H1 (cell line): Measurements from ENCODE around the gene COL4A1. TPM values are rescaled to one million over a fixed set of nuclear protein-coding genes. Genes with fewer than 3 reads are reported as not detected.

Experiments
- CTCF ChIA-PET: fragments of 300-600 bp; sonication (Branson Sonifier 250); formaldehyde crosslinking; loops from one replicate; lab custom pipeline; 2021; ENCODE audit not compliant: partially characterized antibody; lab: Charles Lee
- POLR2A ChIA-PET: fragments of 300-600 bp; sonication (Branson Sonifier 250); formaldehyde crosslinking; loops from one replicate; lab custom pipeline; 2021; ENCODE audit warnings: inconsistent platforms; ENCODE audit not compliant: partially characterized antibody; lab: Charles Lee
- DNase-seq, 2 experiments: peaks; one replicate each; pipeline versions ENCODE4 v3.0.0 to v3.0.0-alpha.2; 2010 to 2022; ENCODE audit warnings: low spot score in 2 of 2, low read depth in 1 of 2, mixed read lengths in 1 of 2
- FAIRE-seq: peaks from 2 replicates; lab custom pipeline; 2011; peaks lifted over from hg19 to GRCh38; lab: Jason Lieb, UNC
- H2AFZ ChIP-seq: 2 replicates; pipeline ENCODE4 v1.8.1; 2012; ENCODE audit warnings: low read length, inconsistent platforms
- H2AK5ac ChIP-seq: 2 replicates; pipeline ENCODE4 v1.6.1; 2013; ENCODE audit warnings: low read depth, low read length
- H2BK120ac ChIP-seq: replicated peaks from 2 replicates; pipeline ENCODE3; 2013; ENCODE audit warnings: low read depth, low read length, inconsistent platforms
- H2BK12ac ChIP-seq: 2 replicates; pipeline ENCODE4 v1.6.1; 2013; ENCODE audit warnings: low read depth, low read length
- H2BK15ac ChIP-seq: 2 replicates; pipeline ENCODE4 v1.6.1; 2013; ENCODE audit warnings: low read length
- H2BK20ac ChIP-seq: 2 replicates; pipeline ENCODE4 v1.6.1; 2013; ENCODE audit warnings: low read length
- H2BK5ac ChIP-seq: 2 replicates; pipeline ENCODE4 v1.6.1; 2013; ENCODE audit warnings: low read depth, low read length
- H3K14ac ChIP-seq: 2 replicates; pipeline ENCODE4 v1.6.1; 2013; ENCODE audit warnings: inconsistent platforms; ENCODE audit not compliant: insufficient read length
- H3K18ac ChIP-seq: 2 replicates; pipeline ENCODE4 v1.6.1; 2013; ENCODE audit warnings: low read length; ENCODE audit errors: extremely low read depth
- H3K23ac ChIP-seq: 2 replicates; pipeline ENCODE4 v1.6.1; 2013; ENCODE audit warnings: inconsistent platforms; ENCODE audit not compliant: insufficient read length
- H3K23me2 ChIP-seq: 2 replicates; pipeline ENCODE4 v1.6.1; 2013; ENCODE audit warnings: low read depth, low read length
- H3K27ac ChIP-seq: 2 replicates; pipeline ENCODE4 v1.6.1; 2011; ENCODE audit warnings: low read depth, low read length, inconsistent platforms
- H3K27me3 ChIP-seq, 4 experiments: replicated peaks in 1 of 4; 1 replicate in 1 of 4; 2 replicates in 3 of 4; pipeline versions ENCODE4 v1.6.1 to v1.8.1; 2011 to 2013; ENCODE audit warnings: low read length in 3 of 4, mild to moderate bottlenecking in 3 of 4, inconsistent platforms in 2 of 4, mixed read lengths in 2 of 4, moderate library complexity in 1 of 4; ENCODE audit not compliant: control insufficient read depth in 3 of 4, insufficient read depth in 3 of 4; ENCODE audit errors: extremely low read depth in 1 of 4
- H3K36me3 ChIP-seq, 4 experiments: 2 replicates each; pipeline versions ENCODE4 v1.6.1 to v1.8.1; 2011 to 2013; ENCODE audit warnings: mild to moderate bottlenecking in 4 of 4, low read length in 3 of 4, moderate library complexity in 2 of 4, control low read depth in 1 of 4, inconsistent platforms in 1 of 4; ENCODE audit not compliant: insufficient read depth in 4 of 4, control insufficient read depth in 2 of 4
- H3K4ac ChIP-seq: replicated peaks from 2 replicates; pipeline ENCODE3; 2013; ENCODE audit warnings: low read length, low read depth, mixed read lengths, inconsistent platforms; ENCODE audit not compliant: insufficient read length
- H3K4me1 ChIP-seq, 4 experiments: replicated peaks in 1 of 4; 1 replicate in 1 of 4; 2 replicates in 3 of 4; pipeline versions ENCODE4 v1.6.1 to v1.8.1; 2011 to 2013; ENCODE audit warnings: low read length in 3 of 4, inconsistent platforms in 2 of 4, mixed read lengths in 1 of 4; ENCODE audit not compliant: insufficient read depth in 4 of 4, control insufficient read depth in 3 of 4
- H3K4me2 ChIP-seq, 2 experiments: 2 replicates each; pipeline versions ENCODE4 v1.6.1 to v1.8.1; 2011 to 2013; ENCODE audit warnings: low read depth in 2 of 2, low read length in 2 of 2, control low read depth in 1 of 2, inconsistent platforms in 1 of 2, mild to moderate bottlenecking in 1 of 2; ENCODE audit not compliant: insufficient read depth in 1 of 2
- H3K4me3 ChIP-seq, 4 experiments: fragments of 200-600, 300-600 bp in 1 of 4; sonication (generic), shearing (Covaris generic), sonication (Bioruptor Twin) in 1 of 4; 2 replicates each; pipeline versions ENCODE4 v1.5.1 to v1.8.1; 2011 to 2016; ENCODE audit warnings: low read length in 4 of 4, low read depth in 3 of 4, control low read depth in 2 of 4, inconsistent platforms in 2 of 4, mild to moderate bottlenecking in 2 of 4, mixed read lengths in 1 of 4, moderate library complexity in 1 of 4; ENCODE audit not compliant: insufficient read depth in 2 of 4; ENCODE audit errors: extremely low read depth in 1 of 4
- H3K56ac ChIP-seq: replicated peaks from 2 replicates; pipeline ENCODE3; 2013; ENCODE audit warnings: low read depth, mild to moderate bottlenecking, mixed read lengths, low read length, inconsistent platforms; ENCODE audit not compliant: insufficient read length
- H3K79me1 ChIP-seq: 2 replicates; pipeline ENCODE4 v1.6.1; 2013; ENCODE audit warnings: low read depth, low read length, control low read depth
- H3K79me2 ChIP-seq, 2 experiments: 2 replicates each; pipeline versions ENCODE4 v1.6.1 to v1.8.1; 2012 to 2013; ENCODE audit warnings: low read length in 2 of 2, mild to moderate bottlenecking in 2 of 2, inconsistent platforms in 1 of 2; ENCODE audit not compliant: insufficient read depth in 2 of 2, control insufficient read depth in 1 of 2
- H3K9ac ChIP-seq, 4 experiments: replicated peaks in 1 of 4; 1 replicate in 1 of 4; 2 replicates in 3 of 4; pipeline versions ENCODE4 v1.6.1 to v1.8.1; 2011 to 2013; ENCODE audit warnings: low read depth in 3 of 4, low read length in 3 of 4, control low read depth in 2 of 4, mild to moderate bottlenecking in 2 of 4, moderate library complexity in 2 of 4, inconsistent platforms in 1 of 4; ENCODE audit errors: extremely low read depth in 1 of 4
- H3K9me3 ChIP-seq, 2 experiments: 2 replicates each; pipeline versions ENCODE4 v1.6.1 to v1.8.1; 2012 to 2013; ENCODE audit warnings: mild to moderate bottlenecking in 2 of 2, moderate library complexity in 2 of 2, control low read depth in 1 of 2, inconsistent platforms in 1 of 2, low read depth in 1 of 2, low read length in 1 of 2, mixed read lengths in 1 of 2; ENCODE audit not compliant: insufficient read depth in 2 of 2
- H4K20me1 ChIP-seq, 2 experiments: replicated peaks in 1 of 2; 2 replicates each; pipeline versions ENCODE3 to v1.8.1; 2011 to 2013; ENCODE audit warnings: inconsistent platforms in 2 of 2, low read length in 2 of 2, mild to moderate bottlenecking in 1 of 2; ENCODE audit not compliant: insufficient read depth in 2 of 2, control insufficient read depth in 1 of 2
- H4K5ac ChIP-seq: 2 replicates; pipeline ENCODE4 v1.6.1; 2013; ENCODE audit warnings: low read length, low read depth, mixed read lengths, inconsistent platforms; ENCODE audit not compliant: insufficient read length
- H4K8ac ChIP-seq: 2 replicates; pipeline ENCODE4 v1.8.0; 2013; ENCODE audit warnings: mild to moderate bottlenecking, moderate library complexity, low read length, inconsistent platforms; ENCODE audit not compliant: insufficient read depth; ENCODE audit errors: extremely low read depth
- H4K91ac ChIP-seq: replicated peaks from 2 replicates; pipeline ENCODE3; 2013; ENCODE audit warnings: low read length, mixed read lengths, inconsistent platforms; ENCODE audit not compliant: insufficient read length
- EGR1 ChIP-seq: IDR thresholded peaks from 2 replicates; pipeline ENCODE4 v1.6.1; 2011; ENCODE audit warnings: low read depth, low read length, borderline replicate concordance
- EZH2 ChIP-seq: fragments of 200-600 bp; sonication (generic); IDR thresholded peaks from 2 replicates; pipeline ENCODE4 v1.7.1; 2012; ENCODE audit warnings: low read depth, mild to moderate bottlenecking, moderate library complexity, low read length, inconsistent platforms; ENCODE audit not compliant: severe bottlenecking
- HDAC6 ChIP-seq: IDR thresholded peaks from one replicate; pipeline ENCODE4 v1.7.1; 2012; ENCODE audit warnings: low read depth, mild to moderate bottlenecking, inconsistent platforms, low read length, moderate library complexity
- MAFK ChIP-seq: IDR thresholded peaks from 2 replicates; pipeline ENCODE4 v1.6.1; 2012; ENCODE audit warnings: low read depth, mild to moderate bottlenecking, improper control_type of control experiment, low read length
- POU5F1 ChIP-seq: IDR thresholded peaks from 2 replicates; pipeline ENCODE4 v1.6.1; 2011; ENCODE audit warnings: low read depth, mild to moderate bottlenecking, low read length, moderate library complexity
- SRF ChIP-seq: IDR thresholded peaks from 2 replicates; pipeline ENCODE4 v1.6.1; 2011; ENCODE audit warnings: mild to moderate bottlenecking, low read depth, low read length, moderate library complexity
- TAF1 ChIP-seq: IDR thresholded peaks from 2 replicates; pipeline ENCODE4 v1.6.1; 2011; ENCODE audit warnings: mild to moderate bottlenecking, low read depth, low read length
- TAF7 ChIP-seq: optimal IDR thresholded peaks from 2 replicates; pipeline ENCODE3; 2011; ENCODE audit warnings: low read depth, mild to moderate bottlenecking, inconsistent platforms, low read length, moderate library complexity, borderline replicate concordance
- ZNF274 ChIP-seq: IDR thresholded peaks from 2 replicates; pipeline ENCODE4 v1.7.0; 2012; ENCODE audit warnings: low read length, borderline replicate concordance; ENCODE audit errors: extremely low read depth
- WGBS, 2 experiments: shearing (Covaris generic) in 1 of 2; methylation state at CpG; one replicate each; pipeline versions ENCODE4 v1.1.6 to v1.1.7; 2013 to 2015; ENCODE audit warnings: low lambda C conversion rate in 2 of 2, mixed read lengths in 2 of 2, inconsistent platforms in 1 of 2, low coverage in 1 of 2, missing lambda C conversion rate in 1 of 2; ENCODE audit not compliant: insufficient replicate concordance in 2 of 2, insufficient coverage in 1 of 2, insufficient read length in 1 of 2; ENCODE audit errors: extremely low coverage in 1 of 2, missing lambda C conversion rate in 1 of 2; 5-methylcytosine and 5-hydroxymethylcytosine counted together
- polyA plus RNA-seq, 7 experiments: library from polyadenylated mRNA; depleted of rRNA in 3 of 7; stranded (reverse) in 5 of 7; unstranded in 2 of 7; fragments of >200 nt in 5 of 7; fragments of 200-250 nt in 2 of 7; gene quantifications; 1 replicate in 5 of 7; 2 replicates in 1 of 7; 4 replicates in 1 of 7; pipeline versions ENCODE4 v1.2.1 to v1.2.3, GENCODE V29; 2011 to 2013; ENCODE audit warnings: missing spikeins in 2 of 7, mixed read lengths in 2 of 7
- total RNA-seq: library from RNA; stranded (reverse); fragmentation: NEBNext Ultra II Directional; extraction: Animal tissue kit (Norgen Biotek cat#: 25700); gene quantifications from 2 replicates; pipeline ENCODE4 v1.2.1, GENCODE V29; 2021
- TF ChIP-seq, protein P1 (sequence below): IDR thresholded peaks from 2 replicates; pipeline ENCODE4 v1.6.1; 2011; ENCODE audit warnings: low read depth, mild to moderate bottlenecking, low read length; ENCODE audit not compliant: insufficient read depth

Gene COL4A1
- total and polyA plus RNA-seq, 2 of the 8 experiments (the other 6 are each of a cell fraction or from before 2014, with no cell fraction given) = 30.7 to 82.0 TPM

DNA sequence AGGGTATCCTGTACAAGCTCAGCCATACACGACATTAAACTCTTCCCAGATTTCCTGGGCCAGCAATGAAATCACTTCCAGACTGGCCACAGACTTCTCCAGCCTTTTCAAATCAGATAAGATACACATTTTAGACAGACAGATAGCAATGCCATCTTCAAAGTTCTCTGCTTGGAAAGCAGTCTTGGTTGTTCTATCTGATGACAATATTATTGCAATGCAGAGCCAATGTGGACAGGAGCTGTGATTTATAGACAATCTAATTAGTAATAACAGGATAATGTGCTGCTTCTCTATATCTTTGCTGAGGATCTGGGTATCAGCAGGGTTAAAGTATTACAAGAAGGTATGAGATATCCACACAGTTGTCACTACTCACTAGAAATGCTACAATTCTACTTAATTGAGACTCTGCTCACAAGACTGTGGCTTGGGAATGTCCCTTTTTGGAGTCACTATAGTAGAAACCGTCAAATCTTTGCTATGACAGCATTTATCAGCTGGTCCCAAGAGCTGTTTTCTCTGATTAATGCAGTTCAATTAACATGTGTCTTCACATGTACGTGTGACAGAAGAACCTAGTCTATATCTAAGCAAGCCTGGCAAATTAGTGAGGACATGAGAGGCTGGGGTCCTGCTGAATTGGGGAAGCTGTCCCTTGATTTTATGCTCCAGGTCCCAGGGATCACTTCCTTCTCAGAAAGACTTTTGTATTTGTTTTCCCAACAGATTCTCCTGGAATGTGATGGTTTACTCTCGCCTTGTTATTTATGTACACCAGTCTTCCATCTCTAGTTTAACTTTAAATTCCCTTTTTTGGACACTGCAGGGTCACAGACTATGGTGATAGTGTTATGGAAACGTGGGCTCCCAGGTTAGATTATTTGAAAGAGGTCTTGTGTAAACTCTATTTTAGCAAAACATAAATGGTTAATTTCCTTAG lies 68.8 kb downstream of the COL4A1 start:
- 86% methylated on average over 5 of the region's 5 CpGs; no CpG with 5 or more reads in 1 of the 2 experiments for WGBS, 2 experiments

More for the DNA sequence above, 68.8 kb downstream of the COL4A1 start:
- Histone ChIP-seq H2BK120ac (no peak overlapping the region), H3K79me1 (no peaks in the 10 kb centered on the region; the same call in 1 of the 2 replicates), H2AK5ac (no peak overlapping the region), H3K23ac (no peak overlapping the region), H3K4me3 (no peak overlapping the region), H3K56ac (no peak overlapping the region), H3K4me2 (no peak overlapping the region), H4K5ac (no peak overlapping the region), H3K4me1 (peaks cover 0 to 5% (median 0%) of the 10 kb centered on the region in 4 experiments; a peak in 1 of 7 replicates), H4K91ac (no peak overlapping the region), H2BK5ac (no peak overlapping the region), H3K36me3 (no peaks in the 10 kb centered on the region), H4K20me1 (no peaks in the 10 kb centered on the region), H3K79me2 (no peaks in the 10 kb centered on the region), H2BK12ac (no peak overlapping the region), H2AFZ (no peak overlapping the region), H3K23me2 (no peaks in the 10 kb centered on the region), H3K27me3 (no peaks in the 10 kb centered on the region), H3K27ac (no peak overlapping the region), H2BK15ac (no peak overlapping the region), H3K18ac (no peak overlapping the region), H3K9me3 (no peaks in the 10 kb centered on the region), H3K9ac (no peak overlapping the region), H2BK20ac (no peak overlapping the region), H4K8ac (no peak overlapping the region), H3K4ac (no peak overlapping the region), H3K14ac (no peak overlapping the region)
- FAIRE-seq (no peak), DNase-seq (no peak)
- CTCF ChIA-PET = interaction anchor here (0.6 to 4.2 kb wide), 11 partner anchors 9 to 173 kb away, joined by 3 to 28 read pairs (median 4); no protein-coding TSS in a partner anchor
- TF ChIP-seq EZH2 = no peak
- TF ChIP-seq SRF = no peak
- no peak for TF ChIP-seq HDAC6
- TF ChIP-seq TAF7 = no peak
- TF ChIP-seq ZNF274 = no peak
- no peak for TF ChIP-seq EGR1
- TF ChIP-seq TAF1 = no peak
- no peak for TF ChIP-seq MAFK
- TF ChIP-seq POU5F1 = no peak
- TF ChIP-seq, protein P1, sequence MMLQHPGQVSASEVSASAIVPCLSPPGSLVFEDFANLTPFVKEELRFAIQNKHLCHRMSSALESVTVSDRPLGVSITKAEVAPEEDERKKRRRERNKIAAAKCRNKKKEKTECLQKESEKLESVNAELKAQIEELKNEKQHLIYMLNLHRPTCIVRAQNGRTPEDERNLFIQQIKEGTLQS = no peak
- POLR2A ChIA-PET = no interaction called here
